Heart left ventricle (tissue), 16 donors: ENCODE data around the gene GFI1B. TPM values are rescaled to one million over a fixed set of nuclear protein-coding genes. Genes with fewer than 3 reads are reported as not detected.

ENCODE experiments used
- ATAC-seq, 4 donors: fragments of 200-7000 bp; cut with Tn5 transposase; one replicate each; pipeline ENCODE4 v1.9.1; 2020 to 2022; ENCODE audit warnings: moderate library complexity in 4 of 4, mild to moderate bottlenecking in 3 of 4, moderate number of reproducible peaks in 1 of 4
- DNase-seq, 5 donors: peaks; one replicate each; pipeline ENCODE4 v3.0.0-alpha.2; 2020
- H3K27ac ChIP-seq, 12 donors: fragments of 200-600 bp; sonication (generic) in 4 of 12; one replicate each; pipeline versions ENCODE4 v1.5.0 to v1.8.0; 2016 to 2022; ENCODE audit warnings: mild to moderate bottlenecking in 2 of 12
- H3K27me3 ChIP-seq, 9 donors: fragments of 200-600 bp; sonication (generic) in 2 of 9; one replicate each; pipeline versions ENCODE4 v1.5.1 to v1.8.0; 2016 to 2022; ENCODE audit warnings: mild to moderate bottlenecking in 3 of 9
- H3K36me3 ChIP-seq, 9 donors: fragments of 200-600 bp; sonication (generic) in 2 of 9; one replicate each; pipeline versions ENCODE4 v1.5.0 to v1.8.0; 2018 to 2022; ENCODE audit warnings: mild to moderate bottlenecking in 2 of 9
- H3K4me1 ChIP-seq, 12 donors: fragments of 200-600 bp; sonication (generic) in 4 of 12; one replicate each; pipeline versions ENCODE4 v1.5.0 to v1.8.0; 2016 to 2022; ENCODE audit warnings: mild to moderate bottlenecking in 3 of 12
- H3K4me3 ChIP-seq, 12 donors: fragments of 200-600 bp; sonication (generic) in 4 of 12; one replicate each; pipeline versions ENCODE4 v1.5.0 to v1.8.0; 2017 to 2022; ENCODE audit warnings: mild to moderate bottlenecking in 9 of 12, moderate library complexity in 4 of 12
- H3K9me3 ChIP-seq, 12 donors: fragments of 200-600 bp; sonication (generic) in 4 of 12; one replicate each; pipeline versions ENCODE4 v1.5.0 to v1.8.0; 2016 to 2022; ENCODE audit warnings: mild to moderate bottlenecking in 1 of 12
- CTCF ChIP-seq, 12 donors: fragments of 200-600 bp; sonication (generic) in 4 of 12; IDR thresholded peaks; one replicate each; pipeline versions ENCODE4 v1.5.0 to v1.8.0; 2018 to 2022; ENCODE audit warnings: antibody characterized with exemption in 12 of 12, mild to moderate bottlenecking in 5 of 12
- POLR2A ChIP-seq, 2 donors: fragments of 450-650 bp; IDR thresholded peaks; one replicate each; pipeline ENCODE4 v1.6.1; 2017; ENCODE audit warnings: antibody characterized with exemption in 2 of 2, mild to moderate bottlenecking in 2 of 2, moderate library complexity in 2 of 2
- WGBS, 4 donors: extraction: QIAGEN DNeasy Blood & Tissue Kit in 2 of 4; methylation state at CpG; one replicate each; pipeline versions ENCODE4 v1.1.5 to v1.1.7; 2013 to 2018; 5-methylcytosine and 5-hydroxymethylcytosine counted together
- intact Hi-C, 10 donors: fragments of 100-400 bp; cut with DNase I; formaldehyde crosslinking; loops; one replicate each; pipeline versions ENCODE4 v1.11.1 to v1.14.2; 2022
- polyA plus RNA-seq, 2 donors: library from polyadenylated mRNA; stranded (reverse); fragments of 200-250 nt; gene quantifications; one replicate each; pipeline ENCODE4 v1.2.3, GENCODE V29; 2013
- total RNA-seq, 9 donors: library from RNA; depleted of rRNA in 2 of 9; stranded (reverse); fragments of >200 nt in 2 of 9; fragmentation: NEBNext Ultra II Directional in 3 of 9; extraction: Animal tissue kit (Norgen Biotek cat#: 25700) in 3 of 9; gene quantifications; one replicate each; pipeline versions ENCODE4 v1.1.0 to v1.2.4, GENCODE V29; 2016 to 2023
- donor health status: ischemic (EF 13 %, LVEDD 7.1; RV severe dilation, severe dysfunction).
- donor health status: healthy with polysubstance abuse.
- donor health status: DM: no; HTN: yes; CAD: no.
- donor health status: DM: no; HTN: no; CAD: no.
- donor health status: ischemic (EF 25% LVEDD 6.9; RV normal size, moderate dysfunction).
- donor health status: ischemic (EF 25% LVEDD 5.7; RV mildly dilated, moderate dysfunction).
- donor health status: healthy.
- donor health status: DM: yes; HTN: yes; CAD: no.
- donor health status: ischemic (EF 35%, LVEDD 5.7; RV mildly dilated, moderate dysfunction).
- donor health status: nonischemic (EF 11% LVEDD 7.7; RV severe dilation, severe dysfunction).
- donor health status: DM: yes; HTN: yes; CAD: no.
- donor health status: PGD.
- donor health status: ischemic (EF 29% LVEDD 5.4; RV normal size, mild dysfunction).
- donor health status: nonischemic (EF 23%, LVEDD 6.1; RV moderate dilation, normal function).

Gene GFI1B
- total and polyA plus RNA-seq, 11 donors, result 0.06 to 0.39 (median 0.31) TPM; not detected in 6

DNA sequence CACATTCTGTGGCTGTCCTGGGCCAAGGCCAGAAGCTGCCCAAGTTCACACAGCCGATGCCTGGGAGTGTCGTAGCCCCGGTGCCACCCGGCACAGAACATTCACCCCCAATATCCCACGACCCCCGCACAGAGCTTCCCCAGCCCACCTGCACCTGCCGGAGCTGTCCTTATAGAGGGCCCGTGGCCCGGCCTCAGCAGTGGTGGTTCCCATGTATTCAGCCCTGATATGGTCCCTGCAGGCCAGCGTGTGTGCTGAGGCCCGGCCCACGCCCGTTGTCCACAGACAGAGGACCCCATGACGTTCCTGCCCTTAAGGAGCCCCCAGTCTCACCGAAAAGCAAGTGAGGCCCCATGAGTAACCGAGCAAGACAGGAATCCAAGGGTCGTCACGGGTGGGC lies 5.3 kb upstream of the GFI1B start:
- WGBS, 4 donors, result 73 to 81% (median 79%) methylated on average over 5 to 18 of the region's 18 CpGs
- ATAC-seq (peak in 3 of 4 donors; percentile 14 to 35 (median 26)), DNase-seq (no peak)
- Histone ChIP-seq H3K4me3 (no peak overlapping the region), H3K36me3 (no peaks in the 10 kb centered on the region), H3K9me3 (no peaks in the 10 kb centered on the region), H3K27me3 (peaks cover 0 to 33% (median 6%) of the 10 kb centered on the region in 9 donors), H3K27ac (no peak overlapping the region), H3K4me1 (peaks cover 0 to 8% (median 0%) of the 10 kb centered on the region in 12 donors)
- TF ChIP-seq POLR2A (IDR thresholded peaks at IDR 0.05), result no peak
- TF ChIP-seq CTCF (IDR thresholded peaks at IDR 0.05), result no peak
- intact Hi-C loops, result loop anchor here in 7 of 10 donors (5.0 to 10.0 kb wide), 8 partner anchors 36 to 561 kb away; partner anchors contain the start of gene CFAP77 (in 1 of the 7)

DNA sequence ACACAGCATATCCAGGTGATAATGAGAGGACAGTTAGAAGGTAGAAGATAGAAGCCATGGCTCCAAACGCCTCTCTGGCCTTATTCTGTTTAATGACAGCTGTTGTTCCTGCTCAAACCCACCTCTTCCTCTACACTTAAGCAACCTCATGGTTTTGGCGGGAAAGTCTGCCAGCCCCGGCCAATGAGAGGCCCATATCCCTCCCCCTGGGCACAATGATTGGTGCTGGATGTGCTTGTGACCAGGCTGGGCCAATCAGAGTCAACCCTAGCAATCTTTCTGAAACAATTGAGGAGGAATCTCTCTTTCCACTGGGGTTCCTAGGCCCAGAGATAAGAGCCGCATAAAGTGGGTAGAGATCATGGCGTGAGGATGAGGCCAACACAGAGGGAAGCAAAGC lies 4.8 kb upstream of the GFI1B start:
- peaks cover 0 to 11% (median 0%) of the 10 kb centered on the region in 12 donors for H3K4me1 ChIP-seq
- ATAC-seq (no peak), DNase-seq (no peak)
- intact Hi-C loops, result loop anchor here in 7 of 10 donors (5.0 to 10.0 kb wide), 8 partner anchors 36 to 561 kb away; partner anchors contain the start of gene CFAP77 (in 1 of the 7)
- no peak overlapping the region for H3K4me3 ChIP-seq
- H3K9me3 ChIP-seq, result no peaks in the 10 kb centered on the region
- H3K27ac ChIP-seq, result no peak overlapping the region
- WGBS, 4 donors, result 78 to 87% (median 83%) methylated on average over 5 of the region's 5 CpGs
- H3K27me3 ChIP-seq, result peaks cover 0 to 39% (median 8%) of the 10 kb centered on the region in 9 donors
- TF ChIP-seq POLR2A (IDR thresholded peaks at IDR 0.05), result no peak
- no peaks in the 10 kb centered on the region for H3K36me3 ChIP-seq

- no peak for DNase-seq
- 62 to 69% (median 63%) methylated on average over 6 of the region's 6 CpGs for WGBS, 4 donors
- Histone ChIP-seq H3K36me3 (no peaks in the 10 kb centered on the region), H3K9me3 (no peaks in the 10 kb centered on the region), H3K4me3 (no peak overlapping the region), H3K4me1 (peaks cover 0 to 14% (median 0%) of the 10 kb centered on the region in 12 donors), H3K27me3 (peaks cover 6 to 53% (median 19%) of the 10 kb centered on the region in 9 donors), H3K27ac (no peak overlapping the region)
- no peak for TF ChIP-seq CTCF (IDR thresholded peaks at IDR 0.05)
- no peak for TF ChIP-seq POLR2A (IDR thresholded peaks at IDR 0.05)
- ATAC-seq, result no peak
- intact Hi-C loops, result loop anchor here in 5 of 10 donors (10.0 kb wide), 4 partner anchors 61 to 471 kb away; no protein-coding TSS in a partner anchor
Observed at GRCh38 chr9:132975961-132976360, 2.5 kb upstream of the GFI1B start.

GRCh38 chr9:132976571-132976970 lies 1.9 kb upstream of the GFI1B start:
- intact Hi-C loops, result loop anchor here in 5 of 10 donors (10.0 kb wide), 4 partner anchors 62 to 472 kb away; no protein-coding TSS in a partner anchor
- 87 to 91% (median 90%) methylated on average over 3 of the region's 3 CpGs for WGBS, 4 donors
- DNase-seq, result no peak

More at GRCh38 chr9:132976571-132976970, 1.9 kb upstream of the GFI1B start:
- TF ChIP-seq CTCF (IDR thresholded peaks at IDR 0.05) (no peak), POLR2A (IDR thresholded peaks at IDR 0.05) (no peak)
- Histone ChIP-seq H3K27ac (no peak overlapping the region), H3K9me3 (no peaks in the 10 kb centered on the region), H3K27me3 (peaks cover 6 to 59% (median 19%) of the 10 kb centered on the region in 9 donors), H3K4me3 (no peak overlapping the region), H3K36me3 (no peaks in the 10 kb centered on the region), H3K4me1 (peaks cover 0 to 14% (median 0%) of the 10 kb centered on the region in 12 donors)
- ATAC-seq, result no peak
